DMS 273 (cell line): ENCODE results near the gene MRPL45.

ENCODE experiments used
- DNase-seq: peaks from one replicate; lab custom pipeline; 2025; ENCODE audit not compliant: unreplicated experiment; lab: John Stamatoyannopoulos, UW

The MRPL45 gene

DNA sequence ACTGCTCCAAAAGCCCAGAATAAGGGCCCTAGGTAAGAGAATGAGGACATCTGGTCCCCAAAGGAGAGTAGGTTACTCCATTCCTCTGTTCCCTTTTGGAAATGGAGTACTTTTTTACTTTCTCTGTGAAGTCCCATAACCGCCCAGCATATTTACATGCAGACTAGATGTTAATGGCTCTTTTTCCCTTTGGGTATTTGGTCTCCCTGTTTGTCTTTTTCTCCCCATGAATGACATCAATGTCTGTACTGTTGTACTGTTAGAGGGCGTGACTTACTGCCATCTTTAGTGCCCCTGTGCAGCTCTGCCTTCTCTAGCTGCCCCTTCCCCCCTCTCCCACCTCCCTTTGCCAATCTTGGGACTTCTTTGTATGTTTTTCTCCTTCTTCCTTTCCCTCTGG lies 27.8 kb downstream of the MRPL45 start:
- DNase-seq: no peak

DNA sequence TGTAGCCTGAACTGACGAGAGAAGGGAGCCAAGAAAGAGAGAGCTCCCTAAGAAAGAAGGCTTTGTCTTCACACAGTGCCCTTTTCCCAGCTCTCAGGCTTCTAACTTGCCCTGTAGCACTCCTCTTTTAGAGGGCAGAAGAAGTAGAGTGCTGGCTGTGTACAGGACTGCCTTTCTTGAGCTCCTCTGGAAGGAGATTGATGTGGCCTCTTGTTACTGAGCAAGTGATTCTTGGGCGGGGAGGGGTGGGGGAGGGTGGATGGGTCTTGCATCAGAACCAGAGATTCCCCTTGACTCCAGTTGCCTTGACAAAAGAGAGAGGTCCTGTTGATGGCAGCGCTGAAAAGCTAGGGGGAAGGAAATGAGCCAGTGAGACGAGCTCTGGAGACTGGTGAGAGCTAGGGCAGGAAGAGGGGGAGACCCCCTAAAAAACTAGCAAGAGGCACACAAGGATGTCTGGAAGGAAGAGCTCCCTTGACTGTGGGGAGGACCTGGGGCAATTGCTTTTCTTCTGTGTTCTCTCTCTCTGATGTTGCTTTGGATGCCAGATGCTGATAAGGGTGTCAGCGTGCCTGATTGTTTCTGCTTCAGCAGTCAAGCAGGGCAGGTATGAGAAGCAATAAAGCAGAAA lies 28.4 kb downstream of the MRPL45 start:
- peak; percentile 40 for DNase-seq

DNA sequence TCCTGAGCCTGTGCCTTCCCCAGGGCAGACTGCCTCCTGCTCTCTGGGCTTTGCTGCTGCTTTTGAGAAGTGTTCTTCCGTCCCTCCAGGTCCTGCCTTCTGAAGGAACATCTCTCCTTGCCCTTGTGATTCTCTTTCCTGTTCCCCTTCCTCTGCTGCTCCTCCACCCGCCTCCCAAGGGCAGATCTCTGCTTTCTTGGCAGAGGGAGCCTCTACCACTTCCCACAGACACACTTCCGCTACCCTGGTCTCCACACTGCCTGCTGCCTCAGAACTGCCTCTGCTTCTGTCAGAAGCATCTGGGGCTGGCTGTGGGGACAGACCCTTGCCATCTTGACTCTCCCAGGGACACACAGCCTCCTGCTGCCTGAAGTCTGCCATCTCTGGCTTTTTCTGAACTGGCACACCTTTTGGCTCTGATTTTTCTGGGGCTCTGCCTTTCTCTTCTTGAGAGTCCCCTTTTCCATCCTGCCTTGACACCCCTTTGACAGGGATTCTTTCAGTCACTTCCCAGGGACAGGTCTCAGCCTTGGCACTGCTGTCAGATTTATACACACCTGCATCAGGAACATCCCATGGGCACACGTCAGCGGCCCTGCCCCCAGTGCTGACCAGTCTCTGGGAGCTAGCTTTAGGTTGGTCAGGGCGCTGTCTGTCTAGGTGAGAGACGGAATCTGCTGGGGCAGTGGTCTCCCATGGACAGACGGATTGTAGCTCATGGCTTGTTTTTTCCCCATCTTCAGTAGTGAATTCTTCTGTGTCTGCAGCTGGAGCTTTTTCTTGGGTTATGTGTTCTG lies 30.2 kb downstream of the MRPL45 start:
- no peak for DNase-seq

DNA sequence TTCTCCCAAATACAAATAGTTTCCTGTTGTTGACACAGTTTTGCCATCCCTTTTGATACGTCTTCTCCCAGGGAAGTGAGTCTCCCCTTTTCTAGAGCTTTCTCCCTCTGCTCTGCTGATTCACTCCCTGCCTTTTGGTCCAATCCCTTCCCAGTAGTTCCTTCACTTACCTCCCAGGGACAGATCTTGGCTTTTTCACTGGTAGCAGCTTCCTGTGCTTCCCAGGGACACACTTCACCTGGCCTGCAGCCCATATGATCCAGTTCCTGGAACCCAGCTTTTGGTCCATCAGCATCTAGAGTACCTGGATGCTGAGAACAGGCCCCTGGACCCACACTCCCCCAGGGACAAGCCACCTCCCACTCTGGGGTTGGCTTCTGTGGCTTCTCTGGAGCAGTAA lies 31.0 kb downstream of the MRPL45 start:
- no peak for DNase-seq

DNA sequence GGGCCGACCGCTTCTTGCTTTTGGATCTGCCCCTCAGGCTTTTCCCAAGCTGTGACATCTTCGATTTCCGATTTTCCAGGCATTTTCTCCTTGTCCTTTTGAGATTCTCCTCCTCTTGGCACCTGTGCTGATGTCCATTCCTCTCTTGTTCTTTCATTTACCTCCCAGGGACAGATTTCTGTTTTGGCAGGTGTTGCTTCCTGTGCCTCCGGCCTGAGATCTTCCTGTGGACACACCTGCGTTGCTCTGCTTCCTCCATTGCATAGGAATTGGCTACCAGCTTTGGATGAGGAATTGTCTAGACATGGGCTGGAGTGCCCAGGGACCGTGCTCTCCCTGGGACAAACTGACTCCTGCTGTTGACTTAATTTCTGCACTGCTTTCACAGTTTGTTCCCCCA lies 31.7 kb downstream of the MRPL45 start:
- DNase-seq: no peak

DNA sequence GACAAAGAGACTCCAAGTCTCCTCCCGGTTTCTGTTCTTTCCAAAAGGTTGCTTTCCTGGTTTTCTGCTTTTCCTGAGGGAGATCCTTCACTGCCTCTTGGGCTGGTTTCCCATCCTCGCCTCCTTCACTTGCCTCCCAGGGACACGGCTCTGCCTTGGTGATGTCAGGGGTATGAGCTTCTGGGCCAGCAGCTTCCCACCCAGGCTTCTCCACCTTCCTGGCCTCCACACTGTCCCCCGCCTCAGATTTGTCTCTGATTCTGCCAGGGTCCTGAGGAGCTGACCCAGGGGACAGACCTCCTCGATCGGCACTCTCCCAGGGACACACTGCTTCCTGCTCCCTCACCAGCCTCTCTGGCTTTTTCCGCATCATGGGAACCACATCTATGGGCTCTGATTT lies 32.3 kb downstream of the MRPL45 start:
- no peak for DNase-seq

DNA sequence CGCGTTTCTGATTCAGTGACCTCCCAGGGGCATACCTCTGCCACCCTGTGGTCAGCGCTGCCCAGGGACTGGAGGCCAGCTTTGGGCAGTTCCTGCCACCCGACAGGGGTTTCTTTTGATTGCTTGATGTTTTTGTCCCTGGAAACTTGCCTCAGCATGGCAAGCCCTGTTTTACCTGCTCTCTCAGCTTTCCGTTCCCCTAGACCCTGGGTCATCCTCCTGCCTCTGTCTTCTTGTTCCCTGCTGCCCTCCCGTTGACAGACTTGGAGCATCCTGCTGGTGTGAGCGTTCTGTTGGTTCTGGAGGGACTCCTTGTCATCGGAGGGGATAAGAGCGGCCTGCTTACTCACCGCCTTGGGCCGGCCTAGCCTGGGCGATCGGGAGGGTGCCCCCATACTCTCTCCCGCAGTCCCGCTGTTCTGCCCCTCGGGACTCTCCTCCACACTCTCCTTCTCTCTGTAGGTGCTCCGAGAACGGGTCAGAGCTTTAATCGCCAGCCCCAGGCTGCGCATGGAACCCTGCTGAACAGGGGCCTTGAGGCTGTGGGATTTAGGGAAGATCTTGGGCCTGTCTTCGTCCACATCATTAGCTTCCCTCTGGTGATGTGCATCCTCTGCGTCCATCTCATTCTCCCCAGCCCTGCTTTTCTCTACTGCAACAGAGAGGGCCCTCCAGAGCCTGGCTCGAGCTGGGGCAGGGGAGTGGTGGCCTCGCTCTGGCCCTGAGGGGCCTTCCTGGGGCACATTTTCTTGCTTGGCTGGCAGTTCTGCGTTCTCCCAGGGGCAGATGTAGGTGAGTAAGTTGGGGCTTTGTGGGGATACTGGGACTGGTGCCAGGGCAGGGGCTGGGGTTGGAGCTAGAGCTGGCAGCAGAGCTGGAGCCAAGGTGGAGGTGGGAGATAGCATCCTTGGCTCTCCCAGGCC lies 33.1 kb downstream of the MRPL45 start:
- no peak for DNase-seq

DNA sequence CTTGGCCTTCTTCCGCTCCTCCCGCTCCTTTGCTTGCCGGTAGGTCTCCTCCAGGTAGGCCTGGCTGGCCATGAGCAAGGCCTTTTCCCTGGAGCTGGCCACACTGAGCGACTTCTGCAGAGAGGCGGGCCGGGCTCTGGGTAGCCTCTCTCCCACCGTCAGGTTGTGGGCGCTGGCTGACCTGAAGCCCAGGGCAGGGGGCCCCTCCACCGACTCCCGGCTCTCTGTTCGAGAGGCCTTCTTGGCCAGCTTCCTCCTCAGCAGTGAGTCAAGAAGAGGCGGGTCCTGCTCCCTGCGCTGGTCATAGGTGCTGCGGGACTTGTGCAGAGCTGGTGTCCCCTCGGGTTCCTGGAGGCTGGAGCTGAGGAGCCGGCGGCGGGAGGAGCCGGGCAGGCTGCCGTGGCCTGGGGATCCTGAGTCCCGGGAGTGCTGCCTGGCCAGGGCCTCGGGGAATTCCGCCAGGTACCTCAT lies 34.0 kb downstream of the MRPL45 start:
- DNase-seq: no peak

DNA sequence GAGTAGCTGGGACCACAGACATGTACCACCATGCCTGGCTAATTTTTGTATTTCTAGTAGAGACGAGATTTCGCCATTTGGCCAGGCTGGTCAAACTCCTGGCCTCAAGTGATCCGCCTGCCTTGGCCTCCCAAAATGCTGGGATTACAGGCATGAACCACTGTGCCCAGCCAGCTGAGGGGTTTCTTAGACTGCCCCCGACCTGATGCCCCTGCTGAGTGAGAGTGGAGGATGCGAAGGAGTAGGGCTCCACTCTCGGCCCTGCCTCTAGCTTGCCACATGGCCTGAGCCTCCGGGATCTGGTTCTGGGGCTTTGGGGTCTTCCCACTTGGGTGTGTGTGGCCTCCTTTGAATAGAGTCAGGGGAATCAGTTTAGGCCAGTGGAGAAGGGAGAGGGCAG lies 35.8 kb downstream of the MRPL45 start:
- DNase-seq: no peak

DNA sequence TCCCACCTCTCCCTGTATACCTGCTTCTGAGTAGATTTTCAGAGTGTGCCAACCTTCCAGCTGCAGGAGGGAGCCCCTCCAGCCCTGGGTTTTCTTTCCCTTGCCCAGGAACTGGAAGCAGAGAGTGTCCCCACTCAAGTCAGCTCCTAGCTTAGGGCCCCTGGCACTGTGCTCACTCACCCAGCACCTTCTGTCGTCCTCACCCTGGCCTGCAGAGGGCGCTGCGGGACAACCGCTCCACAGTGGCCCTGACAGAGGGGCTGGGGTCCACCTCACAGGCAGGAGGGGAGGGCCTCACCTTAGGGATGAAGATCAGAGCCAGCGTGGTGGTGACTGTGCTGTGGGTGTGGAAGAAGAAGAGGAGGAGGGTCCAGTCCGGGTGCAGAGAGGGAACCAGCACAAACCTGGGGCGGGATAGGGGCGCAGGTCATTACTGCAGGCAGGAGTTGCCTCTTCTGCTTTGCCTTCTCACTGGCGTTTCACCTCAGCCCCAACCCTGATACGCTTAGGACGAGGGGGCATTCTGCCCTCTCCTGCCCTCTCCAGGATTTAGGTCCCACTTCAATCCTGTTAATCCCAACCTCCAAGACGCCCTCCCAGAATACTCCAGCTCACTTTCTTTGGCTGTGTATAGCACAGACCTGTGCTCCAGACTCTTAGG lies 36.8 kb downstream of the MRPL45 start:
- peak; percentile 74 for DNase-seq

DNA sequence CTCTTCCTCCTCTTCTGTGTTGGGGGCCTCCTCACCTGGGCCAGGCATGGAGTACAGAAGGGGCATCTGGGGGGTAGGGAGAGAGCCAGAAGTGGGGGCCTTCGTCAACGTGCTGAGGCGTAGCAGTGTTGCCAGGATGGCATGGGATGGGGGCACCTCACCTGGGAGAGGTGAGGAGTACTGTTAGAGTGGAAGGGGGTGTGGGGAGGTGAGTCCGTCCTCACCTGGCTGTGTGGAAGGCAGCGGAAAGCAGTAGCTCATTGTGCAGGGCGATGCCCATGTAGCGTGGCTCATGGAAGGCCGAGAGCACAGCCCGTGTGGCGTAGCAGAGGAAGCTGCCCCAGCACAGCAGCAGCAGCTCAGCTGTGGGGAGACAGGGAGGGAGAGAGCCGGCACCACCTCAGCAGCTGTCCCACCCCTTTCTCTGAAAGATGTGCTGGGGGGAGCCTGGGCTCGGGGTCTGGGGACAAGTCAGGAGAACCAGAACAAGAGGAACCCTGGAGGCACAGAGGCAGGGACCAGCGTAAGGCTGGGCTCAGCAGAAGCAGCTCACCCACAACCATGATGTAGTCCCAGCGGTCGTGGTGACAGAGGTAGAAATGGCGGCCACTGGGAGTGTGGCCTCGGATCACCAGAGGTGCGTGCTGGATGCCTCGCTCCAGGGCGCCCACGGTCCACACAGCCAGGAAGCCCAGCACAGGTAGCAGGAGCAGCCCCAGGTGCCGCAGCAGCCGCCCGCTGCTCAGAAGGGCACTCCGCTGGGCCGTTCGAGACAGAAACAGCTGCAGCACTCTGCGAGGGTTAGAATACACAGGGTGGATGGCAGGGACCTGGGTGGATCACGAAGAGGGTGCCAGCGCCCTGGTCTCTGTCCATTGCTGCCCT lies 37.8 kb downstream of the MRPL45 start:
- DNase-seq: no peak

DNA sequence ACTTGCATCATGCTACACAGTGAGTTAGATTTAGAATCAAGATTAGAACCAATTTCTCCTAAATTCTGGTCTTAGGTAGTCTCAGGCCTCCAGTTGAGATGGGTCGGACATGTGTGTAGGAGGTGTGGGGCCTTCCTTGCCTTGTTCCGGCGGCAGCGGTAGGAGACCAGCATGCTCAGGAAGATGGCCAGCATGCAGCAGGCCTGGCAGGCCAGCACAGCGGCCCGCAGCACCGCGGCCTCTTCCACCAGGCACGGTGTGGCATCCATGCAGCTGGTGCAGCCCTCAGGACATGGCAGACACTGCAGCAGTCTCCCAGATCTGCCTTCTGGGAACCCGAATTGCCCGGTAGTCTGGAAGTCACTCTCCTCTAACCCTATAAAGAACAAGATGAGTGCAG lies 39.9 kb downstream of the MRPL45 start:
- no peak for DNase-seq

DNA sequence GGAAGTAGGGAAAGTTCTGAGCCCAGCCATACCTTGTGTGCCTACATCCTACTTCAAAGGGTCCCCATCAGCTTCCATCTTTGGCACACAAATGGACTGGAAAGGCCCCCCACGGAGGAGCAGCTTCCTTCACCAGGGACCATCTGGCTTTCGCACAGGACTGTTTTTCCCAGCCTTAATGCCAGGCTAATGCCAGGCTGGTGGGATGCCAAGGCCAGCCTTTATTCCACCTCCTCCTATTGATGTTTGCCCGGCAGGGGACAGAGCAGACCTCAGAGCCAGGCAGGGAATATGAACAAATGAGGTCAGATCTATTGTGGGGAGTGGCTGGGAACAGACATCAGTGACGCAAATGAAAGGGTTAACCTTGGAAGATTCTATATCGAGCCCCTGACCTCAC lies 41.1 kb downstream of the MRPL45 start:
- peak; percentile 80 for DNase-seq

DNA sequence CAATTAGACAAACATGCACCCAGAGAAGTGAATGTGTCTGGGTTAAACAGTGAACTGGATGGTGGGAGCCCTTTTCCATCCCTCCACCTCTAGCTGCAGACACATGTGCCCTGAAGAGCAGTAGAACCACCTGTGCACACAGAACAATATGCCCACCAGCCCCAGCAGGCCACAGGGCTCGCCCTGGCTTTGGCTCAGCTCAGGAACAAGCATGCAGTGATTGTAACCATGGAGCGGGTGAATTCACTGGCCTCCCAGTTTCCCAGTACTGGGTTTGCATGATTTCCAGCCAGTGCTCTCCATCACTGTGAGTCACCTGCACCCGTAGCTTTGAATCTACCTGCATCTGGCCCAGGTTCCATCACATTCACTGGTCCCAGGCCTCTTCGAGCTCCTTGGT lies 41.6 kb downstream of the MRPL45 start:
- DNase-seq: no peak

DNA sequence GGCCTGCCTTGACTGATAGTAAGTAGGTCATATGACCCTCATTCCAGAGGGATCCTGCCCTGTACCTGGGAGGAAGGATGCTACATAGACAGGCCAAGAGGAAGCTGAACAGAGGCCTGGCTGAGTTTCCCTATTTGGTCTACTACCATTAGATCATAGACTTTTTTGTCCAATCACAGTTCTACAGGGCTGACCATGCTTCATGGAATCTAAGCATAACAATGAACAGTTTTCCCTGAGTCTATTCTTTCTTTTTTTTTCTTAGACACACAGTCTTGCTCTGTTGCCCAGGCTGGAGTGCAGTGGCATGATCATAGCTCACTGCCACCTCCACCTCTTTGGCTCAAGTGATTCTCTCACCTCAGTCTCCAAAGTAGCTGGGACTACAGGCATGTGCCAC lies 42.9 kb downstream of the MRPL45 start:
- DNase-seq: no peak

DNA sequence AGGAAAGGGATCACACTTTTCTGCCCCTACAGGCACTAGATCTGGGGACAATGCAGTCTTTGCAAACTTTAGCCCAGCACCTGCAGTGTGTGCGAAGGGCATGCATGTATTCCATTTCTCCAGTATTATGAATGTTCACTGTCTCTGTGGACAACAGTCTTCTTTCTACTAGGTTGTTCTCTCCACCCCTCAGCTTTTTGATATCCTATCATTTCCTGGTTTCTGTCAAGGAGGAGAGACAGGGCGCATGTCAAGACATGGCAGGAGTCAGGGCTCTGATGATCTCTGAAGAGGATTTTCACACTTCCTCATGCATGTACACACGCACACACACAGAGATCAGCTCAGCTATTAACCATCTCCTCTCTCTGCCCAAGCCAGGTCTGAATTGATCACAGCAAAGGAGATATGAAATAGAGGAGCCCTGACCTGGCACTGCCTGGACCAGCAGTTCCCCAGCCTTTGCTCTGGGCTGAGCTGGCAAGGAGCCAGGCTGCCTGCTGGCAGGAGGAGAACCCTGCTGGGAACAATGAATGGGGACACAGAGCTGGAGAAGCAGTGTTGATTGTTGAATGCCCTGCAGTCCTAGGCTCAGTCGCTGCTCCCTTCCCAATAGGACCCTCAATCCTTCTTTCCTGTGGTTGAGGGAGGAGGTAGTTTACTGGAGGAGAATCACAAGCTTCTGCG lies 44.2 kb downstream of the MRPL45 start:
- DNase-seq: peak; percentile 75

DNA sequence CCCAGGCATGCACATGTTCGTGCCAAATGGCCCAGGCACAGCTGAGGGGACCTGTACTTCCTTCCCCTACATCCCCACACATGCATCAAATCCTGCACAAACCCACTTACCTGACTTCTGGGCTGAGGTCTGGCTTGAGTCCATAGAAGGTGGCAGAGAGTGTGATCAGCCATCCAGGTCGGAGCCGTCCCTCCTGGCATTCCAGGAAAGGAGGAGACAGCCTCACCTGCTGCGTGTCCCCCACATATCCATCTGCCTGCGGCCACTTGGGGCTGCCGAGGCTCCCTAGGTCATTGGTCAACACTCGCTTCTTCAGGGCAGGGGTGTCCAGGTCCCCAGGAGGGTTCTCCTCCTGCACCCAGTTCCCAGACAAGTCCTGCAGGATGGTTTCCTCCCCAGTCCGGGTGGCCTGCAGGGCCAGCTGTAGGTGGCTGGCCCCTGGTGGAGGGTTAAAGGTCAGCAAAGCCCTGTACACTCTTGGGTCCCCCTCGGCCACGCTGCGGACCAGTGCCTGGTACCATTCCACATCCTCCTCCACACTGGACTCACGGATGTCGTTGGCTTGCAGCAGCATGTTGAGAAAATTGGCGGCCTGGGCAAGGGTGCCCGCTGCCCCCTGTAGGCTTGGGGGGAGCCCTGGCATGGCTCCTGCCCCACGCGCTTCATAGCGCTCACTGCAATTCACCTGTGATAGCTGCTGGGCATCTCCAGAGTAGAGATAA lies 46.1 kb downstream of the MRPL45 start:
- no peak for DNase-seq

DNA sequence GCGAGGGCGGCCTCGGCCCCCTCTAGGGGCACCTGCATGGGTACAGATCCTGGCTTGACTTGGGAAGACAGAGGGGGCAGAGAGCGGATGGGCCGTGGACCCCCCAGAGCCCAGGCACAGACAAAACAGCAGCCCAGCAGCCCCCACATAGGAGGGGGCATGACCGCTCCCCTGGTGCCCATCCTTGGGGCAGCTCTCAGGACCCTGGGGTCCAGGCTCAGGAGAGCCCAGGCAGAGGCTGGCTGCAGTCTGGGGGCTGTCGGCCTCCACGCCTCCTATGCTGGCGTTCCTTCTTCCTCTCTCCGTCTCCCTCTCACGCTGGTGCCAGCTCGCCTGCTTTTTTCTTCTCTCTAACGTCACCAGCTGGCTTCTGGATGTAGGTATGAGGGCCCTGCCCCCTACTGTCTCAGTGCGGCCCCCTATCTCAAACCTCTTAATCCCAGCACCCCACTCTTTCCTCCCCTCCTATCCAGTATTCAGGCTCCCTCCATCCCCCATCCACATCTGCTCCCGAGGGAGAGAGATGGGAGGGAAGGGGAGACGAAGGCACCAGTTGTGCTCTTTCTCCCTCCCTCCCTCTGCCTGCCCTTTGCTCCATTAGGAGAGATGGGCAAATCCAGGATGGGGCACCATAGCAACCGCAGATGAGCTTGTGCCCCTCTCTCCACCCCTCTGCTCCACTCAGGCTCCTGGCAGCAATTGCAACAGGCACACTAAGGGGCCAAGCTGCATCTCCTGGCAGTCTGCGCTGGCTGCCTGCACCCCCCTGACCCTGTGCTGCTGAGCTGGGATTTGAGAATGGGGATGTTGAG lies 46.8 kb downstream of the MRPL45 start, which contains the start of gene GPR179:
Gene GPR179, minus strand, starts transcription at position 349 of the 812 bp plus-strand sequence. Its CDS starts 167 bp downstream, at position 182.
- no peak for DNase-seq
